Progenitor cell of endocrine pancreas (in vitro differentiated cells): Measurements from ENCODE around the gene DGKG. TPM values are rescaled to one million over a fixed set of nuclear protein-coding genes. Genes with fewer than 3 reads are reported as not detected.

Source experiments
- DNase-seq: peaks from one replicate; pipeline ENCODE4 v3.0.0; 2021; ENCODE audit warnings: low spot score; ENCODE audit not compliant: unreplicated experiment
- H3K27ac Mint-ChIP-seq: 2 replicates; pipeline ENCODE4 v1.8.0; 2021; ENCODE audit warnings: mild to moderate bottlenecking, moderate library complexity, mixed read lengths
- H3K27me3 Mint-ChIP-seq: 2 replicates; pipeline ENCODE4 v1.8.0; 2021; ENCODE audit warnings: mixed read lengths
- H3K36me3 Mint-ChIP-seq: 2 replicates; pipeline ENCODE4 v1.8.0; 2022; ENCODE audit warnings: mixed read lengths; ENCODE audit not compliant: insufficient read depth
- H3K4me1 Mint-ChIP-seq: 2 replicates; pipeline ENCODE4 v1.8.0; 2021; ENCODE audit warnings: low read depth, mixed read lengths
- H3K4me3 Mint-ChIP-seq: 2 replicates; pipeline ENCODE4 v1.8.0; 2021; ENCODE audit warnings: low read depth, mild to moderate bottlenecking, moderate library complexity, mixed read lengths
- H3K9me3 Mint-ChIP-seq: 2 replicates; pipeline ENCODE4 v1.8.0; 2021; ENCODE audit warnings: low read depth, mixed read lengths
- total RNA-seq: library from RNA; stranded (reverse); gene quantifications from 2 replicates; pipeline ENCODE4 v1.2.1, GENCODE V29; 2021
- TF ChIP-seq, protein P1 (sequence below): fragments of 200-600 bp; sonication (generic); IDR thresholded peaks from one replicate; pipeline ENCODE4 v1.5.0; 2021; ENCODE audit warnings: antibody characterized with exemption, mild to moderate bottlenecking; ENCODE audit not compliant: unreplicated experiment

The DGKG gene
- total RNA-seq, 1 donor from 2014 or later = 0.17 TPM

DNA sequence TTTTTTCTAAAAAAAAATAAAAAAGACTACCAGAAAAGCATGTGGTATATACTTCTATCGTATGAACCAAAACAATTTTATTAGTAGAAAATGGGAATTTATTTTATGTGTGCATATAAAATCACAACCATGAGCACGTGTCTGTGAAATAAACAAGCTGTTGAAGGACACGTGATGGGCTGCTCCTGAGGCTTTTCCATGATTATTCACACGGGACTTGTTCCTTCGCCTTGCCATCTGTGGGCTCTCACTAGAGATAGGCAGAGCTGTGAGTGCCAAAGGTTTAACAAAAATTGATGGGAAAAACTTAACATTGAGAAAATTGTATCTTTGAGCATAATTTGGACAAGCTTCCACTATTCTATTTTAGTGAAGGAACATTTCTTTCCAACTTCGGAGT, 240.8 kb downstream of the DGKG start:
- no peak overlapping the region for H3K4me3 Mint-ChIP-seq
- H3K27ac Mint-ChIP-seq = no peak overlapping the region
- peaks cover 3% of the 10 kb centered on the region for H3K27me3 Mint-ChIP-seq
- H3K9me3 Mint-ChIP-seq = no peaks in the 10 kb centered on the region
- DNase-seq = no peak
- H3K4me1 Mint-ChIP-seq = peaks cover 22% of the 10 kb centered on the region
- H3K36me3 Mint-ChIP-seq = no peaks in the 10 kb centered on the region
- TF ChIP-seq, protein P1, sequence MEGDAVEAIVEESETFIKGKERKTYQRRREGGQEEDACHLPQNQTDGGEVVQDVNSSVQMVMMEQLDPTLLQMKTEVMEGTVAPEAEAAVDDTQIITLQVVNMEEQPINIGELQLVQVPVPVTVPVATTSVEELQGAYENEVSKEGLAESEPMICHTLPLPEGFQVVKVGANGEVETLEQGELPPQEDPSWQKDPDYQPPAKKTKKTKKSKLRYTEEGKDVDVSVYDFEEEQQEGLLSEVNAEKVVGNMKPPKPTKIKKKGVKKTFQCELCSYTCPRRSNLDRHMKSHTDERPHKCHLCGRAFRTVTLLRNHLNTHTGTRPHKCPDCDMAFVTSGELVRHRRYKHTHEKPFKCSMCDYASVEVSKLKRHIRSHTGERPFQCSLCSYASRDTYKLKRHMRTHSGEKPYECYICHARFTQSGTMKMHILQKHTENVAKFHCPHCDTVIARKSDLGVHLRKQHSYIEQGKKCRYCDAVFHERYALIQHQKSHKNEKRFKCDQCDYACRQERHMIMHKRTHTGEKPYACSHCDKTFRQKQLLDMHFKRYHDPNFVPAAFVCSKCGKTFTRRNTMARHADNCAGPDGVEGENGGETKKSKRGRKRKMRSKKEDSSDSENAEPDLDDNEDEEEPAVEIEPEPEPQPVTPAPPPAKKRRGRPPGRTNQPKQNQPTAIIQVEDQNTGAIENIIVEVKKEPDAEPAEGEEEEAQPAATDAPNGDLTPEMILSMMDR = no peak

DNA sequence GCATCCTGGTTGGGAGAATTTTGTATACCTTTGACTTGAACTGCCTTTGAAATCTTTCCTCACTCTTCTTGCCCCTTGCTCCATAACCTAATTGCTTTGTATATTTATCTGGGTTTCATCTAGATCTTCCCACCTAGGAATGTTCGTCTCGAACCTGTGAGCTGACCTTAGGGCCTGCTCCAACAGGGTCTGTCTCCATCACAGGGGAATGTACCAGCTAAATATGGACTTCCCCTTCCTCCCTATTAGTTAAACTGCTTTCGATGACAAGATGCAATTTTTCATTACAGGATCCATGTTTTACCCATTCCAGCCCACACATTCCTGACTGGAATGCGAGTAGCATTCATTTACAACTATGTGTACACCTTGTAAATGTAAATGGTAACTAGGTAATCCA, 242.5 kb downstream of the DGKG start:
- no peaks in the 10 kb centered on the region for H3K9me3 Mint-ChIP-seq
- TF ChIP-seq, protein P1 = no peak
- DNase-seq = no peak
- no peak overlapping the region for H3K4me3 Mint-ChIP-seq
- peaks cover 13% of the 10 kb centered on the region for H3K27me3 Mint-ChIP-seq
- H3K36me3 Mint-ChIP-seq = no peaks in the 10 kb centered on the region
- peaks cover 22% of the 10 kb centered on the region for H3K4me1 Mint-ChIP-seq
- H3K27ac Mint-ChIP-seq = no peak overlapping the region

DNA sequence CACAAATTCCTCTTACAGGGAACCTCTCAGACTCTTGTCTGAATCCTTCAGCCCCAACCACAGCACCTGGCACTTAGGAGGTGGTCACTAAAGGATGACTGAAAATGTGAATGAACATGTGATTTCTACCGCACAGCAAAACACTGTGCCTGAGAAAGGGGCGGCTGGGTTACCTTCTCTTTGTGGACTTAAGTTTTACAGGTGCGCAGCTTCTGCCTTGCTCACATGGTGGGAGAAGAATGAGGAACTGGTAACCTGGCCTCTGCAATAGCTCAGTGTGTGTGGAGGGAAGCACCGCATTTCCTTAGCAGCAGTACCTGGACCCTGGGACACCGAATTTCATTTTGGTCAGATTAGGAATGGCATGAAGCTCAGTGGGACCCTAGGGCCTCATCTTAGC, 243.3 kb downstream of the DGKG start:
- no peaks in the 10 kb centered on the region for H3K9me3 Mint-ChIP-seq
- H3K4me1 Mint-ChIP-seq = peaks cover 17% of the 10 kb centered on the region
- no peak overlapping the region for H3K4me3 Mint-ChIP-seq
- DNase-seq = no peak
- TF ChIP-seq, protein P1 = no peak
- no peak overlapping the region for H3K27ac Mint-ChIP-seq
- peaks cover 16% of the 10 kb centered on the region for H3K27me3 Mint-ChIP-seq
- H3K36me3 Mint-ChIP-seq = no peaks in the 10 kb centered on the region

- no peak for DNase-seq
- Mint-ChIP-seq H3K4me3 (no peak overlapping the region), H3K9me3 (no peaks in the 10 kb centered on the region), H3K4me1 (peaks cover 13% of the 10 kb centered on the region), H3K27me3 (peaks cover 16% of the 10 kb centered on the region), H3K36me3 (no peaks in the 10 kb centered on the region), H3K27ac (no peak overlapping the region)
- TF ChIP-seq, protein P1 = no peak
These were observed 244.4 kb downstream of the DGKG start for GRCh38 chr3:186117521-186118134.

DNA sequence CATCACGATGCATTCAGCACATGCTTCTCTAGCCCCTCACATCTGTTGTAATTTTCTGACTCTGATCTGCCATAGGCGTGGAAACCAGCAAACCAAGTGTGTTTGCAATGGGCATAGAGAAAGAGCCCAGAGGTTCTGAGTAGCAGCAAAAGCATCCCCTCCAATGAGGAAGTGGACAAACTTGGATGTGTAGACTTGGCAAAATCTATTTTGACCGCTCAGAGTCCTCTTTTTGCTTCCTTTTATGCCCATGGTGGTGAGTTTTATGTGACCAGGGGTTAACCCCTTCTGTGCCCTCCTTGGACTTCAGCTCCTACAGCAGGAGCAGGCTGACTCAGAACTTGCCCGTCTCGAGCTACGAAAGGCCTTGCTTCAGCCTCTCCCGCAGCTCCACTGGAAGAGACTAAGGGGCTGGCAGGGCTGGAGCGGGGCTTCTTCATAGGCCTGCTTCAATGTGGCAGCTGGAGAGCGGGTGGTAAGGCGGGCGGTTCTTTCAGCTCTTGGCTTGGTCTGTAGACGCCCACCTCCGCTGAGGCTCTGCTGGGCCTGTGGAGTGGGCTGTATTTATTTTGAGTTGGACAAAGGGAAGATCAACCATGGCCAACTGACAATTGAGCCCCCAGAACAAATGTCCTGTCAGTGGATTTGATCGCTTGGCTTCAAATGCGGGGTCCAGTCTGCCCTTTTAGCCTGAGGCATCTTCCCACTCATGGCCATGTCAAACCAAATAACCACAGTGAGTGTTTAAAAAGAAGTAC, 246.6 kb downstream of the DGKG start:
- H3K36me3 Mint-ChIP-seq = no peaks in the 10 kb centered on the region
- H3K4me1 Mint-ChIP-seq = peaks cover 22% of the 10 kb centered on the region
- H3K4me3 Mint-ChIP-seq = no peak overlapping the region
- DNase-seq = no peak
- H3K27ac Mint-ChIP-seq = no peak overlapping the region
- TF ChIP-seq, protein P1 = no peak
- H3K9me3 Mint-ChIP-seq = no peaks in the 10 kb centered on the region
- peaks cover 28% of the 10 kb centered on the region for H3K27me3 Mint-ChIP-seq
